Heart left ventricle (tissue), 16 donors: Measurements from ENCODE around the gene CPA5. TPM values are rescaled to one million over a fixed set of nuclear protein-coding genes. Genes with fewer than 3 reads are reported as not detected.

Experiments
- ATAC-seq, 4 donors: fragments of 200-7000 bp; cut with Tn5 transposase; one replicate each; pipeline ENCODE4 v1.9.1; 2020 to 2022; ENCODE audit warnings: moderate library complexity in 4 of 4, mild to moderate bottlenecking in 3 of 4, moderate number of reproducible peaks in 1 of 4
- DNase-seq, 5 donors: peaks; one replicate each; pipeline ENCODE4 v3.0.0-alpha.2; 2020
- H3K27ac ChIP-seq, 12 donors: fragments of 200-600 bp; sonication (generic) in 4 of 12; one replicate each; pipeline versions ENCODE4 v1.5.0 to v1.8.0; 2016 to 2022; ENCODE audit warnings: mild to moderate bottlenecking in 2 of 12
- H3K27me3 ChIP-seq, 9 donors: fragments of 200-600 bp; sonication (generic) in 2 of 9; one replicate each; pipeline versions ENCODE4 v1.5.1 to v1.8.0; 2016 to 2022; ENCODE audit warnings: mild to moderate bottlenecking in 3 of 9
- H3K36me3 ChIP-seq, 9 donors: fragments of 200-600 bp; sonication (generic) in 2 of 9; one replicate each; pipeline versions ENCODE4 v1.5.0 to v1.8.0; 2018 to 2022; ENCODE audit warnings: mild to moderate bottlenecking in 2 of 9
- H3K4me1 ChIP-seq, 12 donors: fragments of 200-600 bp; sonication (generic) in 4 of 12; one replicate each; pipeline versions ENCODE4 v1.5.0 to v1.8.0; 2016 to 2022; ENCODE audit warnings: mild to moderate bottlenecking in 3 of 12
- H3K4me3 ChIP-seq, 12 donors: fragments of 200-600 bp; sonication (generic) in 4 of 12; one replicate each; pipeline versions ENCODE4 v1.5.0 to v1.8.0; 2017 to 2022; ENCODE audit warnings: mild to moderate bottlenecking in 9 of 12, moderate library complexity in 4 of 12
- H3K9me3 ChIP-seq, 12 donors: fragments of 200-600 bp; sonication (generic) in 4 of 12; one replicate each; pipeline versions ENCODE4 v1.5.0 to v1.8.0; 2016 to 2022; ENCODE audit warnings: mild to moderate bottlenecking in 1 of 12
- POLR2A ChIP-seq, 2 donors: fragments of 450-650 bp; IDR thresholded peaks; one replicate each; pipeline ENCODE4 v1.6.1; 2017; ENCODE audit warnings: antibody characterized with exemption in 2 of 2, mild to moderate bottlenecking in 2 of 2, moderate library complexity in 2 of 2
- WGBS, 4 donors: extraction: QIAGEN DNeasy Blood & Tissue Kit in 2 of 4; methylation state at CpG; one replicate each; pipeline versions ENCODE4 v1.1.5 to v1.1.7; 2013 to 2018; 5-methylcytosine and 5-hydroxymethylcytosine counted together
- intact Hi-C, 10 donors: fragments of 100-400 bp; cut with DNase I; formaldehyde crosslinking; loops; one replicate each; pipeline versions ENCODE4 v1.11.1 to v1.14.2; 2022
- polyA plus RNA-seq, 2 donors: library from polyadenylated mRNA; stranded (reverse); fragments of 200-250 nt; gene quantifications; one replicate each; pipeline ENCODE4 v1.2.3, GENCODE V29; 2013
- total RNA-seq, 9 donors: library from RNA; depleted of rRNA in 2 of 9; stranded (reverse); fragments of >200 nt in 2 of 9; fragmentation: NEBNext Ultra II Directional in 3 of 9; extraction: Animal tissue kit (Norgen Biotek cat#: 25700) in 3 of 9; gene quantifications; one replicate each; pipeline versions ENCODE4 v1.1.0 to v1.2.4, GENCODE V29; 2016 to 2023
- TF ChIP-seq, protein P1 (sequence below), 12 donors: fragments of 200-600 bp; sonication (generic) in 4 of 12; IDR thresholded peaks; one replicate each; pipeline versions ENCODE4 v1.5.0 to v1.8.0; 2018 to 2022; ENCODE audit warnings: antibody characterized with exemption in 12 of 12, mild to moderate bottlenecking in 5 of 12
- donor health status: ischemic (EF 13 %, LVEDD 7.1; RV severe dilation, severe dysfunction).
- donor health status: healthy with polysubstance abuse.
- donor health status: DM: no; HTN: yes; CAD: no.
- donor health status: DM: no; HTN: no; CAD: no.
- donor health status: ischemic (EF 25% LVEDD 6.9; RV normal size, moderate dysfunction).
- donor health status: ischemic (EF 25% LVEDD 5.7; RV mildly dilated, moderate dysfunction).
- donor health status: healthy.
- donor health status: DM: yes; HTN: yes; CAD: no.
- donor health status: ischemic (EF 35%, LVEDD 5.7; RV mildly dilated, moderate dysfunction).
- donor health status: nonischemic (EF 11% LVEDD 7.7; RV severe dilation, severe dysfunction).
- donor health status: DM: yes; HTN: yes; CAD: no.
- donor health status: PGD.
- donor health status: ischemic (EF 29% LVEDD 5.4; RV normal size, mild dysfunction).
- donor health status: nonischemic (EF 23%, LVEDD 6.1; RV moderate dilation, normal function).

Gene CPA5
- total and polyA plus RNA-seq, 11 donors, result not detected

DNA sequence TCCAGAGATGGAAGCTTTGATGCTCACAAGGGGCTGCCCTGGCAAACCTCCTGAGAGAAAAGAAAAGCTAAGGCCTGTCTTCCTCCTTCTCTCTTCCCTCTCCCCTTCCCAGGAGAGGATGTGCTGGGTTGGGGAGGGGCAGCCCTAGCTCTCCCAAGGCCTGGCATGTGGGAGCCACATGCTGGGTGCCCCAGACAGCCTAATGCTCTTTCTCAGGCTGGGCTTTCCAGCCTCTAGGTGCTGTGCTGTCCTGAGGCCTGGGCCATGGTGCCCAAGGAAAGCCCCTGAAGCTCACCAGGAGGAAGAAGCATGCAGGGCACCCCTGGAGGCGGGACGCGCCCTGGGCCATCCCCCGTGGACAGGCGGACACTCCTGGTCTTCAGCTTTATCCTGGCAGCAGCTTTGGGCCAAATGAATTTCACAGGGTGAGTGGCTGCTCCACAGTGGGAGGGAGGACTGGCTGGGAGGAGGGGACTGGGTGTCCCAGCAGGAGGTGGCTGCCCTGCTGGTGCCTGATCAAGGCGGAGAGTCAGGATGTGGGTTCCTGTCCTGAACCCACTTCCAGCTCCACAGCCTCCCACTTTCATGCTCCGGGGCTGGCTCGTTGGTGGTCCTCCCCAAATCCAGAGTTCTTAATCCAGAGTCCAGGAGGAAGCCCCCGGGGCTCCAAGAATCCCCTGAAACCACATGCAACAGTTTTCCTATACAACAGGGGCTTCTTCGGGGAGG is 1.7 kb downstream of the CPA5 start:
- no peak for ATAC-seq
- H3K4me1 ChIP-seq, result peaks cover 0 to 10% (median 5%) of the 10 kb centered on the region in 12 donors
- peaks cover 0 to 12% (median 0%) of the 10 kb centered on the region in 12 donors for H3K9me3 ChIP-seq
- H3K36me3 ChIP-seq, result no peaks in the 10 kb centered on the region
- WGBS, 4 donors, result 87 to 97% (median 89%) methylated on average over 4 to 10 of the region's 10 CpGs
- TF ChIP-seq, protein P1, sequence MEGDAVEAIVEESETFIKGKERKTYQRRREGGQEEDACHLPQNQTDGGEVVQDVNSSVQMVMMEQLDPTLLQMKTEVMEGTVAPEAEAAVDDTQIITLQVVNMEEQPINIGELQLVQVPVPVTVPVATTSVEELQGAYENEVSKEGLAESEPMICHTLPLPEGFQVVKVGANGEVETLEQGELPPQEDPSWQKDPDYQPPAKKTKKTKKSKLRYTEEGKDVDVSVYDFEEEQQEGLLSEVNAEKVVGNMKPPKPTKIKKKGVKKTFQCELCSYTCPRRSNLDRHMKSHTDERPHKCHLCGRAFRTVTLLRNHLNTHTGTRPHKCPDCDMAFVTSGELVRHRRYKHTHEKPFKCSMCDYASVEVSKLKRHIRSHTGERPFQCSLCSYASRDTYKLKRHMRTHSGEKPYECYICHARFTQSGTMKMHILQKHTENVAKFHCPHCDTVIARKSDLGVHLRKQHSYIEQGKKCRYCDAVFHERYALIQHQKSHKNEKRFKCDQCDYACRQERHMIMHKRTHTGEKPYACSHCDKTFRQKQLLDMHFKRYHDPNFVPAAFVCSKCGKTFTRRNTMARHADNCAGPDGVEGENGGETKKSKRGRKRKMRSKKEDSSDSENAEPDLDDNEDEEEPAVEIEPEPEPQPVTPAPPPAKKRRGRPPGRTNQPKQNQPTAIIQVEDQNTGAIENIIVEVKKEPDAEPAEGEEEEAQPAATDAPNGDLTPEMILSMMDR (IDR thresholded peaks at IDR 0.05), result no peak
- no peak for TF ChIP-seq POLR2A (IDR thresholded peaks at IDR 0.05)
- DNase-seq, result no peak
- intact Hi-C loops, result no loop called here
- no peak overlapping the region for H3K27ac ChIP-seq
- peaks cover 0 to 5% (median 0%) of the 10 kb centered on the region in 9 donors for H3K27me3 ChIP-seq
- H3K4me3 ChIP-seq, result no peak overlapping the region

DNA sequence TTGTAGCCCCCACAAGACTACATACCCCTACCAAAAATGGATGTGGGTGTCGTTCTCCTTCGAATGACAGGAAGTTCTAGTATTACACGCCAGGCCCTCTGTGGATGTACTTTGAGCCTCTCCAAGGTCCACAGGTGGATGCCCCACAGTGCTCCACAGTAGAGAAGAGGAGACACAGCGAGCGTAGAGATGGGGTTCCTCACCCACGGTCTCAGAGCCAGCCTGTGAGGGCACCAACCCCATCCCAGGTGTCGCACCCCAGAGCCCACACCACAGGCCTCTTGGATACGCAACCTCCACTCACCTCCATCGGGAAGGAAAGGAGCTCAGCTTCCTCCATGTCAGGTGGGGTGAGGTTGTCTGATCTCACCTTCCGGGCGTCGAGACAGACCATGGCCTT is 2.3 kb downstream of the CPA5 start:
- peaks cover 0 to 8% (median 0%) of the 10 kb centered on the region in 12 donors for H3K9me3 ChIP-seq
- peaks cover 0 to 16% (median 8%) of the 10 kb centered on the region in 12 donors for H3K4me1 ChIP-seq
- intact Hi-C loops, result no loop called here
- no peak overlapping the region for H3K27ac ChIP-seq
- ATAC-seq (no peak), DNase-seq (no peak)
- WGBS, 4 donors, result 83 to 92% (median 87%) methylated on average over 12 of the region's 12 CpGs
- no peak for TF ChIP-seq POLR2A (IDR thresholded peaks at IDR 0.05)
- TF ChIP-seq, protein P1 (IDR thresholded peaks at IDR 0.05), result no peak
- H3K4me3 ChIP-seq, result no peak overlapping the region
- peaks cover 0 to 5% (median 0%) of the 10 kb centered on the region in 9 donors for H3K27me3 ChIP-seq
- no peaks in the 10 kb centered on the region for H3K36me3 ChIP-seq

DNA sequence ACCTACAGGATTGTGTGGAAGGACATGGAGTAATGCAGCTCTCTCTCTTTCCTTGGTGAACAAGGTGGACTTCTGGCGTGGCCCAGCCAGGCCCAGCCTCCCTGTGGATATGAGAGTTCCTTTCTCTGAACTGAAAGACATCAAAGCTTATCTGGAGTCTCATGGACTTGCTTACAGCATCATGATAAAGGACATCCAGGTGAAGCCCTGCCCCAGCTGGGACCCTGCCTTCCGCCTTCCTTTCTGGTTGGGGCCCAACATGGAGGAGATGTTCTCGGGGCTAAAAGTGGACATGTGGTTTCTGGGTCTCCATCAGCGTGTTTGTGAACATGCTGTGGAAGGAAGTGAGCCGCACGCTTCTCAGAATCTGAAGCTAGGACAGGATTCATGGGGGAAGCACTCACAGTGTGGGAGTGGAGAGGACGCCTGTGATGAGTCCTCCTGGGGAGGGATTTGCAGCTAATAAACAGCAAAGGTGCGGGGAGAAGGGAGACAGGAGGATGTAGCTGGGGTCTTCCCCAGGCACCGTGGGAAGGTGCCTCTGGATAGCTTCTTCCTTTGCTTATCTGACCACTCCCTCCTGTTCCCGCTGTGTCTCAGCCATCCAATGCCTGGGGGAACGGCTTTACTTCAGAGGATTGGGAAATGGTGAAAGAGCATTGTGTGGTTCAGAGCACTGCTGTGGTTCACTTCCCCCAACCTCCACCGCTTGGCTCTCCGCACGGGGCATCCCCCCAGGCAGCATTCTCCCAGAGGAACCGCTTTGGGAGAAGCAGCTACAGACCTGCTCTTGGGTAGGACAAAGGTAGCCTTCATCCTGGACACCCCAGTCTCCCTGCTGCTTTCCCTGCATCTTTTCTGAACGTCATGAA is 5.5 kb downstream of the CPA5 start:
- peaks cover 0 to 23% (median 9%) of the 10 kb centered on the region in 12 donors for H3K4me1 ChIP-seq
- DNase-seq, result peak in 1 of 5 donors; percentile 28
- H3K4me3 ChIP-seq, result no peak overlapping the region
- intact Hi-C loops, result loop anchor here in 1 of 10 donors (5.0 kb wide), 1 partner anchor 78 kb away; no protein-coding TSS in a partner anchor
- H3K27ac ChIP-seq, result peak overlapping the region in 11 of 12 donors; percentile 31 to 83 (median 49)
- no peaks in the 10 kb centered on the region for H3K9me3 ChIP-seq
- H3K27me3 ChIP-seq, result peaks cover 0 to 5% (median 0%) of the 10 kb centered on the region in 9 donors
- TF ChIP-seq, protein P1 (IDR thresholded peaks at IDR 0.05), result no peak
- no peak for TF ChIP-seq POLR2A (IDR thresholded peaks at IDR 0.05)
- no peak for ATAC-seq
- 72 to 76% (median 73%) methylated on average over 15 to 16 of the region's 16 CpGs for WGBS, 4 donors
- H3K36me3 ChIP-seq, result no peaks in the 10 kb centered on the region
